GM18499 (cell line): ENCODE measurements around the gene ANO3.
"Not testable (repeated sequence)": the region's sequence is repeated elsewhere in the genome, so short reads cannot be mapped to it uniquely, and the experiment has no call there.

Experiments used
- ATAC-seq: cut with Tn5 transposase; IDR thresholded peaks from one replicate; pipeline ENCODE4 v1.9.1; 2021; ENCODE audit warnings: moderate number of reproducible peaks; ENCODE audit not compliant: insufficient read depth, unreplicated experiment

ANO3 gene

DNA sequence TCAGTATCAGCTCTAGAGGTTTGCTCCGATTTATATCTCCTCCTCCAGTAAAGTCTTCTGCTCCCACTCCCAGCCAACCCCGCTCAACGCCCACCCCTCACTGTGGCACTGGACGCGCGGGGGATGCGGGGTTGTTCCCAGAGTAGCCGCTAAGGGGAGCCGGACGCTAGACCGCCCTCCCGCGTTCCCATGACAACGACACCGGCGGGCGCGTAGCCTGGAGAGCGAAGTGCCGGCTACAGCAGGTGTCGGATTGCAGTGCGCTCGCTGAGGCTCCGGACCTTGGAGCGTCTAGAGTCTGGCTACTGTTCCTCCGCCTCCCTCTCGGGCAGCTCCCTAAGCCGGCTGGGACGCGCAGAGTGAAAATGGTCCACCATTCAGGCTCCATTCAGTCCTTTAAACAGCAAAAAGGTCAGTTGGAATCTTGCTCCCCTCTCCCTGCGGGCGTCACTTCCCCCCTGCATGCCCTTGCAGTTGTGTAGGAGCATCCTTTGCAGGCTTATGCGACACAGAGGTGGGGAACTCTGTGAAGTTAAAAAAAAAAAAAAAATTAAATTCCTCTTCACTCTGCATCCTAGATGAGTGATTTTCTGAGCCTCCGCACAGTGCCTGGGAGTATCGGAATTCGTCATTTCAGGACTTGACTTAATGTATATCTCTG, at the start of gene ANO3:
Gene ANO3, plus strand, starts transcription at position 220 of the 661 bp plus-strand sequence. Its CDS starts 146 bp downstream, at position 366.
- ATAC-seq, result peak; percentile 67

GRCh38 chr11:26283852-26284408, 48.0 kb upstream of the ANO3 start:
- ATAC-seq, result no peak

DNA sequence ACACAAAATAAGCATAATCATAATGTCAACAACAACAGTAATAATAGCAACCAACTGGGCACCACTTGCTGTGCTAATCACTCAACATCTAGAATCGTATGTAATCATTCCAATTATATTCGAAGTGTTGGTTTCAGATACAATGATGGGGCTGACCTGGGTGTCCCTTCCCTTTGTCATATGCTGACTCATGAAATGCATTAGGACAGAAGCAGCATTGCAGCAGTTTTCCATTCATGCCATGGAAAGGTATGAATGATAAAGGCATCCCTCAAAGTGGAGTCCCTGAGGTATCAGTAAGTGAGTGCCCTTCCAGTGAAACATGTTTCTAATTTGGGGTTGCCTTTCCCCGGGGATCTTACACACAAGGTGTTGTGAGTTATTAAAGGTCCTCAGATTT, 46.3 kb upstream of the ANO3 start:
- no peak for ATAC-seq

DNA sequence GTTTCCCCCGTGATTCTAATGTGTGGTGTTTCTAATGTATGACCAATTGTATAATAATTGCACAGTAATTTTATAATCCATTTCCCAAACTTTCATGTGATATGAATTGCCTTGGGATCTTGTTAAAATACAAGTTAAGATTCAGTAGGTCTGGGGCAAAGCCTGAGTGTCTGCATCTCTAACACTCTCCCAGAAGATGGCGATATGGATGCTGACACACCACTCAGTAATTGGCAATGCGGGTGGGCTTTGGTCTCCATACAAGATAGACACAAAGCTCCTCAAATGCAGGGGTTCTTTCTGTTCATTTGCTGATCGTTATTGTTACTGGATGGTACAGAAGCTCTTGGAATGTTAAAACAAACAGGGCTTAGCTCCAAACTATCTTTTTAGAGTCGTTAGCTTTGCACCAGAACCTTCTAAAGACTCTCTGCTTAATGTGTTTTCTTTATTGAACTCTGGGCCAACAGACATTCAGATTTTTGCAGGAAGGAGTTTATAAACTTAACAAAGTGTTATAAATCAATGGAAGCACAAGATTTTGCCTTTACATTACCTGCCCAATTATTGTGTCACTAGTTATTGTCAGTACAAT, 45.4 kb upstream of the ANO3 start:
- ATAC-seq, result no peak

GRCh38 chr11:26287067-26287518, 44.8 kb upstream of the ANO3 start:
- no peak for ATAC-seq

DNA sequence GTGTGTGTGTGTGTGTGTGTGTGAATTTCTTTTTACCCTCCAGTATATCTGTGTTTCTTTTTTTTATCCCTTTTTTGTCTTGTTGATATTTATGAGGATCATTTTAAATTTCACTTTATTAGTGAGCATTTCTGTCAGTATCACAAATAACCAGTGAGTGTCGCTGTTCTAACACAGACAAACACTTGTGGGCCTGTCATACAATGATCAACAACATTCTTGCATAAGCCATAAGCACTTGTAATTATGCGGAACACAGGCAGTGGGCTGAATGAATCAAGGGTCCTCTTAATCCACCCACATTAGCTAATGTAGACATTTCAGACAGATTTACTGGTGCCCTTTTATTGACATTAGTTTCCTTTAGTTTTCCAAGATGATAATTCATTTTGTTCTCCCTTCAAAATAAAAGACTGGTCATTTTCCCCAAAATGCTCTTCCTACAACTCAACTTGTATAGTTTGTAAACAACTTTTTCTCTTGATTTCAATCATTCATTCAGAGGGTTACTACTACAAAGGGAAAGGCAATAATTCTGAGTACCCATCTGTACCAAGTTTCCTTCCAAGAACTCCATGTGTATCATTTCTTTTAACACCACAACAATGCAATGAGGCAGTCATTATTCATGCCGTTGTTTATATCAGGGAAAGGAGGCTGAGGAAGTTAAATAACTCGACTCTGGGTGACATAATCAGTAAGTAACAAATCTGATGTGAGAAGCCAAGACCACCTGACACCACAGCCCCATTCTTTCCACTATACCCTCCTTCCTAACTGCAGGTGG, 34.5 kb upstream of the ANO3 start:
- ATAC-seq, result no peak

DNA sequence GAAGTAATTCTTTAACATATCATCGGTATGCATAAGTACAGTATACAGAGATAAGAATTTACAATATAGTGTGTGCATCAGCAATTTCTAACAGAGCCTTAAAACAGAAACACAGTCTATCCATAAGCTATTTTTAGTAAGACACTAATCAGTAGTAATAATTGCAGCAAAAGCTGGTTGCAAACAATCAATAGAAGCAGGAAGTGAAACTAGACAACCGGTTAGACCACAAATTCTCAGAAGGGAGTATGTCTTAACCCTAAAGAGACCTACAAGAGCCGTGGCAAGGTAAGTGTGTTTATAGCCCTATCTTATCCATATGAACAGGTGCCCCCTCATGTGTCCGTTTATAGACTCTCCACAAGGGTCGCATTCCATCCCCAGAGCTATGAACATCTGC, 15.6 kb upstream of the ANO3 start:
- ATAC-seq, result not testable (repeated sequence)

- no peak for ATAC-seq
These were observed 12.0 kb upstream of the ANO3 start for GRCh38 chr11:26319906-26320305.

GRCh38 chr11:26321516-26321915, 10.4 kb upstream of the ANO3 start:
- ATAC-seq, result no peak

DNA sequence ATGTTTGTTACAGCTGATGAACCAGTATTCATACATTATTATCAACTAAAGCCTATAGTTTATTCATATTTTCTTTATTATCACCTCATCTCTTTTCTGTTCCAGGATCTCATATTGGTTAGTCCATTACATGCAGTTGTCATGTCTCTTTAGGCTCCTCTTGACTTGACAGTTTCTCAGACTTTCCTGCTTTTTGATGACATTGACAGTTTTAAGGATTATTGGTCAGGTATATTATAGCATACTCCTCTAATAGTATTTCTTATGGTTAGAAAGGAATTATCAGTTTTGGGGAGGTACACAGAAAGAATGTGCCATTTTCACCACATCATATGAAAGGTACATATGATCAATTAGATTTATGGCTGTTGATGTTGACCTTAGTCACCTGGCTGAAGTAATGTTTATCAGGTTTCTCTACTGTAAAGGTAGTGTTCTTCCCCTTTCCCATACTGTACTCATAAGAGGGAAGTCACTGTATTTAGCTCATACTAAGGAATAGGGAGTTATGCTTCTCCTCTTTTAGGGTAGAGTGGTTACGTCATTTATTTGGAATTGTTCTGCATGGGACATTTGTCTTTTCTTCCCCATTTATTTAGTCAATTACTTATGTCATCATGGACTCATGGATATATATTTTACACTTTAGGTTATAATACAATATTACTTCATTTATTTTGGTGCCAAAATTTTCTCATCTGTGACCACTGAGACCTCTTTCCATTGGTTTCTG, 9.4 kb upstream of the ANO3 start:
- no peak for ATAC-seq

DNA sequence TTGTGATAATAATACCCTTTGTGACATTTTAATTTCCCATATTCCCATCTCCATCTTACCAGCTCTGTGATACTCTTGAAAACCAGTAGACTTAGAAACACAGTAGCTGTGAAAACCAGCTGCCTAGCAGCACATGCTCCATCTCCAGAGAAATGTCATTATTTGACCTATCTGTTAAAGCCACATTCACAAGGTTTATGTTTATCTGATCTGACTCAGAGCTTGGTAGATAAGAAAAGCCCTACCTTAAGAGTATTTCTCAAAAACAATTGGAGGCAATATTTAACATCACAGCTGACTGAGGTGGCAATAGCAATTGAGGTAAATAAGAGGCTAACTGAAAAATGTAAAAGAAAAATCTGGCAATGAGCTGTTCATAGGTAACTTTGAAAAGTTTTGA, 8.1 kb upstream of the ANO3 start:
- ATAC-seq, result no peak

DNA sequence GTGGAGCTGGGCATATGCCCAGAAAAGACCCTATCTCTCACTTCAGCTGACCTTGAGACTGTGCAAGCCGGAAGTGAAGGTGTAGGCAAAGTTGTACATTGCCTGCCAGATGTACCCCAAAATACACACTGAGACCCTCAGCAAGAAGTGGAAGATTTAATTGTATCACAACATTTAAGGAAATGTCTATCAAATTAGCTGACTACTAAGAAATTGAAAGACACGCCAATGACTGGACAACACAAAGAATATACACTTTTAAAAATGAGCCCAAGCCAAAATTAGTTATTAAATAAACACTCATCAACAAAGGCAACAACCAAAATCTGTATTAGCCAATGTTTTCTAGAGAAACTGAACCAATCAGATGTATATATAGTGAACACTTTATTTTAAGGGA, 7.7 kb upstream of the ANO3 start:
- no peak for ATAC-seq

- ATAC-seq, result no peak
These were observed 5.0 kb upstream of the ANO3 start for GRCh38 chr11:26326793-26327400.

- ATAC-seq, result no peak
These were observed 2.7 kb upstream of the ANO3 start for GRCh38 chr11:26329206-26329605.

DNA sequence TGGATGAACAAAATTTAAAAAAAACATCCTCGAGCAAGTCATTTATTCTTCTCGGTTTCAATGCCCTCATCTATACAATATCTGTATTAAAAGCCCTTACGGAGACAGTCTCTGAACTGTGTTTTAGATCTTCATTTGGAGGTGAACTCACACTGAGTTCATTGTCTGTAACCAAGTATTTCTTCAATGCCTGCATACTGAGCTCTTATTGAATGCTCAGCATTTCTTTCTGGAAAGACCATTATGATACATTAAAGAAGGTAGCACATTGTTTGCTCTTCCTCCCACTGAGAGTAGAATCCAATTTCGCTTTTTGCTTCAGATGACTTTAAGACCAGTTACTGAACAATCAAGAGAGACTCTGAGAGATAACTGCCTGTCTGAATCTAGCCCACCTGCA, 1.7 kb upstream of the ANO3 start:
- ATAC-seq, result no peak

GRCh38 chr11:26332572-26332915, 614 bp downstream of the ANO3 start:
- ATAC-seq, result no peak

GRCh38 chr11:26333906-26334305, 2.0 kb downstream of the ANO3 start:
- ATAC-seq, result no peak

DNA sequence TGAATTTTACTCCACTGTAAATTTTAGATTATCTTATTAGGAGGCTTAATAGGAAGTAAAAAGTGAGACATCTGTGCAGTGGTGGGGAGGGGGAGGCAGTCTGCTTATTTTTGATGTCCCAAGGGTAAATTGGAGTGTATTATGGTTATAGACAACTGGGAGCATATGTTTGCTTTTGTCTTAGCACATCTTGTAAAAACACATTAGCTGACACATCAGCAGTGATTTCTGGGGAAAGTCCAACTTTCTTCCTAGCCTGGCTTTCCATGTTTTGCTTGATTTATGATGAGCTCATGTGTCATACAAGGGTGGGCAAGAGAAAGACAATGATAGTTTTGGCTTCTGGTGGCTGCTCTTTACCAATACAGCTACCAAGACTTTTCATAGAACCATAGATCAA, 4.0 kb downstream of the ANO3 start:
- no peak for ATAC-seq

GRCh38 chr11:26344647-26345046, 12.7 kb downstream of the ANO3 start:
- ATAC-seq, result no peak

GRCh38 chr11:26348776-26349175, 16.8 kb downstream of the ANO3 start:
- ATAC-seq, result no peak
